GM19455 (cell line): Measurements from ENCODE around the gene CACYBP.

Experiments
- ATAC-seq: cut with Tn5 transposase; IDR thresholded peaks from one replicate; pipeline ENCODE4 v1.9.1; 2021; ENCODE audit not compliant: unreplicated experiment

CACYBP gene

GRCh38 chr1:174999936-175000696 lies at the start of gene CACYBP:
TSS of gene CACYBP (plus strand) at chr1:174999947. CDS start at chr1:175000181, 234 bp downstream.
- ATAC-seq = peak; percentile 14

DNA sequence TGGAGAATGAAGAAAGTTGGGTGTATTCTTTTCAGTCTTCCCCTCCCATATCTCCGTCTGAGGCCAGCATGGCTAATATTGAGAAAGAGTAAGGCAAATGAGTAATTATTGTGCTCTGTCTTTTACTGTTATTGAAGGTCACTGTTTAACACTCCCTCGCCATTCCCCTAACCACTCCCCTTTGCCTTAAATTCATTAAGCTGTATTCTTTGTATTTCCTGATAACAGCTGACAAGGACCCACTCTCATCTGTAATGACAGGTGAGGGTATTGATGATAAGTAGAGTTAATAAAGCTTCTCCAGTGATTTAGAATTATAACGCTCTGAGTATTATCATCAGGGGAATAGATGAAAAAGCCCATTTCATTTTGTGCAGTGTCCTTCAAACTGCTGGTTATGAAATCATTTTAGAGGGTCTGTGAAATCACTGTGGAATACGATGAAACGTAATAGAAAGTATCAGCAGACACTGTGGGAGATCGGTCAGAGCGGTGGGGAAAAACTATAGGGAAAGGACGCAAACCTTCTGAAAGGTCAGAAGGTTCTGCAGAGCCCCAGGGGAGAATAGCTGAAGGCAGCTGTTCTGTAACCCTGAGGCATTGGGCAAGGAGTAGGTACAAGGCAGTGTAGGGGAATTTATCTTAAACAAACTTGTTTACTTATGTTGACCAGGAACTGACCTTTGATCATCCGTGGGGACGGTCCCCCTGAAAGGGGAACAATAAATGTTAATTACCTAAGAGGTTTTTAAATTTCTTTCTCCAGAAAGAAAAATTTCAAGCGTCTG lies 46.3 kb upstream of the CACYBP start:
- no peak for ATAC-seq

DNA sequence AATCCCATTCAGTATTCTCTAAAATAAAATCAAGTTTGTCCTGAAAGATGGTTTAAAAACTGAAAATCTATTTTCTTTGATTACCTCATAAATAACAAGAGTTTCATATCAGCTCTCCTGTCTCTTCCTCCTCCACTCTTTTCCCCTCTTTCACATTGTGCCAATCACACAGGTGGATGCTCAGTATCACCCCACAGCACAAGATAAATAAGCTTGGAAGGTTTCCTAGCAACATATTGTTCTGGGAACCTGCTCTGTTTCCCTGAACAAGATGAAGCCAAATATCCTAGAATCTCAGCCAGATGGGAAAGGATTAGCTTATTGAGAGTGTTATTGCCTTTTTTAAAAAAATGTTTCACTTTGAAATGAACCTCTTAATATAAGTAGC lies 45.7 kb upstream of the CACYBP start:
- ATAC-seq = no peak

- no peak for ATAC-seq
Observed at GRCh38 chr1:174954671-174955669, 44.8 kb upstream of the CACYBP start.

- ATAC-seq = no peak
Observed at GRCh38 chr1:174956086-174956485, 43.7 kb upstream of the CACYBP start.

GRCh38 chr1:174956976-174957375 lies 42.8 kb upstream of the CACYBP start:
- ATAC-seq = no peak

- ATAC-seq = no peak
Observed at GRCh38 chr1:174957829-174958228, 41.9 kb upstream of the CACYBP start.

DNA sequence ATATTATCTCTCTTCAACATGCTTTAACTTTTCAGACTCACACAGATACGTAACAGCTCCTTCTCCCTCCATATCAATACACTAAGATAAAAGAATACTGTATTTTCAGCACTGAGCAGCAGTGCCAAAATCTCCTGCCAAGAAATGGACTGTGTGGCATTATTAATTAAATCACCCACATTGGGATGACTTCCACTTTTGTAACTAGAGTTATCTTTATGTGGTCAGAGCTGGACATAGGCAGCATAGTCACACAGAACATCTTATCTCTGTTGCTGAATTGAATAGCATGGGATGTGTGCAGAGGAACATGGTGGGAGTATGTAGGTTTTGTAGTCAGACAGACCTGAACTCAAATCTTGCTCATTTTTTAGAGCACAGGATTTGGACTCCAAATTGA lies 41.4 kb upstream of the CACYBP start:
- no peak for ATAC-seq

GRCh38 chr1:174960362-174960761 lies 39.4 kb upstream of the CACYBP start:
- ATAC-seq = no peak

DNA sequence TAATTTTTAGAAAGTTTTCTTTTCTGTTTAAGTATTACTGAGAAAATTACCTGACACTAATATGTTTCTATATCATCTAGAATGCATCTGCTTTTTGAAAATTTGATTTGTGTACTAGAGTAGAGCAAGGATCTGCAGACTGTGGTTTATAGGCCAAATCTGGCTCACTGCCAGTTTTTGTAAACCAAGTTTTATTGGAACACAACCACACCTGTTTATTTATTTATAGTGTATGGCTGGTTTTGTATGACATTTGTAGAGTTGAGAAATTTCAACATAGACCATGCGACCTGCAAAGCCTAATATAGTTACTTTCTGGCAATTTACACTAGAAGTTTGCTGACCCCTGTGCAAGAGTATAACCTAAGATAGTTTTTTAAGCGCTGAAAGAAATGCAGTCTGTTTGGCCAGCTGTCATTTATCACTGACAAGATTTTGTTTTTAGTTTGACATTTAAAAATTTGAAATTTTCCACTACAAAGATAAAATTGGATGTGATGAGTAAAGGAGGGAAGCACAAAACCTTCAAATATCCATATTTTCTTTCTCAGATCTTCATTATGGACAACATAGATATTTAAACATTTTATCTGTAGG lies 36.1 kb upstream of the CACYBP start:
- no peak for ATAC-seq

DNA sequence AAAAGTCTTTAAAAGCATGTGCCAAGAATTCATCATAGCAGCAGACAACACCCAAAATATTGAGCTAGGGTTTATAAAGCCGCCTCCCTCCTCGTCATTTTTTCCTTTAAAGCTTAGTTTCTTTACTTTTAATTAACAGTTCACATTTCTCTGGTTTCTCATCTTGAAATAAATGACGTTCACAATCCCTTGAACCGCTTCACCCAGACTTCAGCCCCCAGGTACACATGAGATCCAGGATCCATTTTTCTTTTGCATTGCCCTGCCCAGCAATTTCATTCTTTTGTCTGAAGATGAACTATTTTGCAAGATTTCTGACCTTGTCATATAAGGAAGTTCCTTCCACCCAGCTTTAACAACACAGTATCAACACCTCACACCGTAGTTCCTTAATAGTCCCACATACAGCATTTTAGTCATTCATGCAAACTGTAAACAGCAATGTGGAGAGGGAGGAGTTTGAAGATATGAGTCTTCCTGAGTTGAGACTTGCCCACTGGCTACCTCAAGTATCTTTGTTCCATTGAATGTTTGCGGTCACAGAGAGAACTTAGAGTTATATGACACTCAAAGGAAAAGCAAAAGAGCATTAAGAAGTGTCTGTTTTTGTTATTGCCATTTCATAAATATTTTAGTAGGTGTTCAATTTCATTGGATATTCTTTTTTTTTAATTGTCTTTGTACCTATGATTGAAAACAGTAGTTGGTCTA lies 35.3 kb upstream of the CACYBP start:
- no peak for ATAC-seq

GRCh38 chr1:174964972-174965361 lies 34.8 kb upstream of the CACYBP start:
- ATAC-seq = no peak

GRCh38 chr1:174965362-174966007 lies 34.3 kb upstream of the CACYBP start:
- no peak for ATAC-seq

- ATAC-seq = no peak
Observed at GRCh38 chr1:174966008-174966572, 33.7 kb upstream of the CACYBP start.

DNA sequence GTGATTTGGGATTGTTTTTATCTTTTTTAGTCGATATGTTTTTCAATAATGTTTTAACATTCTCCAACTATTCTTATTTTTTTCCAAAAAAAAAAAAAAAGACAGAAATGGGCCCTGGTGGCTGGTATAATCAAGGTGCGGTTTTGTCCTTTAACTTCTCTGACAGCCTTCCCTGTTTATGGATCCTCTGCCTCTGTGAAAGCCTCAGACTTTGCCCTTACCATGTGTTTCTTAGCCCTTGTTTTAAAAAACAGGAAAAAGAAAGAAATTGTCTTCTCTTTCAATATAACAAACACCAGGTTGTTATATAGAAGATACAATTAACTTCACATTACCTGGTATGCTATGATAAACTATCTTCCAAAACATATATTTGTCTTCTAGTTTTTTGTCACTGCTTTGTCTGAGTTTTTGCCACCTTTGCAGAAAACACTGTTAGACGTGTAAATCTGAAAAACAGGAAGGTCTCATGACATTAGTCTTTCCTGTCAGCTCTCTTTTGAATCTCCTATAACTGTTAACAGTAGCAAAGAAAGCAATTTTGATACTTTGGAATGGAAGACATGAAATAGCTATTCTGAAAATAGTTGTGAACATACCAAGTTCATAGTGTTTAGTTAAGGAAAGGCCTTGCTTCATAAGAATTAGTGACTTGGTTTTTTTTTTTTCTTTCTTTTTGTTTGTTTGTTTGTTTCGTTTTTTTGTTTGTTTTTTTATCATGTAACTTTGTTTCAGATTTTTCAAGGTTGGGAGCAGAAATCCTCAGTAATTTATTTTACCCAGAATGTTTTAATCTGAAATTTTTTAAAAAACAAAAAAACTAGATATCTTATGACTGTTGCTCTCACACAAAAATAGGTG lies 31.7 kb upstream of the CACYBP start:
- ATAC-seq = no peak

DNA sequence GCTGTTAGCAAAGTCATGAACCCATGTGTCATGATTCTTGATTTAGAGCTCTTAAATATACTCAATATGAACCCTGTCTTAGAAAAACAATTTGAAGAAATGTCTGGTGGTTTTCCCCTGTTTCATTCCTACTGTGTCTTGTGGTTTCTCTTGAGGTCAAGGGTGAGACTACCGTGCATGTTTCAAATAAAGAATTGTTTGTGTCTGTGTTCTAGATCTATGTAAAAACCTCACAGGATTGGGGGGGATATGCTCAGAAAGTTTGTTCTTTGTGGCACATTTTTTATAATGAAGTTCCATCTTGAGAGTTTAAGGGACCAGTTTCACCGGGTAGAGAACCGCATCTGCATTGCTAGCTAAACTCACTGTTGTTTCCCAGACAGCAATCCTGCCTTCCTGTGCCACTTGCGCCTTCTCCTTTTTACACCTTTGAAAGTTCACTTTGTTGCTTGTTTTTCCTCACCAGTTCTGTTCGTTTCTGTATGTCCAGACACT lies 30.9 kb upstream of the CACYBP start:
- ATAC-seq = peak; percentile 69

- ATAC-seq = no peak
Observed at GRCh38 chr1:174969977-174970376, 29.8 kb upstream of the CACYBP start.

- no peak for ATAC-seq
Observed at GRCh38 chr1:174971466-174971865, 28.3 kb upstream of the CACYBP start.
